Liver (tissue), 9 donors: ENCODE results near the gene NTN3. TPM values are rescaled to one million over a fixed set of nuclear protein-coding genes. Genes with fewer than 3 reads are reported as not detected.

Experiments used
- DNase-seq: peaks from one replicate; pipeline ENCODE4 v3.0.0-alpha.2; 2017; ENCODE audit warnings: low spot score
- H3K27ac ChIP-seq, 2 donors: one replicate each; pipeline ENCODE4 v1.7.0; 2013; ENCODE audit warnings: inconsistent platforms in 2 of 2, low read length in 2 of 2, control low read depth in 1 of 2, low read depth in 1 of 2, mild to moderate bottlenecking in 1 of 2
- H3K27me3 ChIP-seq, 4 donors: one replicate each; pipeline versions ENCODE4 v1.6.1 to v1.7.0; 2013; ENCODE audit warnings: low read length in 3 of 4, inconsistent platforms in 1 of 4, mild to moderate bottlenecking in 1 of 4, moderate library complexity in 1 of 4; ENCODE audit not compliant: control insufficient read depth in 4 of 4, insufficient read depth in 4 of 4
- H3K36me3 ChIP-seq, 4 donors: one replicate each; pipeline versions ENCODE4 v1.6.1 to v1.7.0; 2013; ENCODE audit warnings: low read length in 3 of 4, mild to moderate bottlenecking in 3 of 4, low read depth in 1 of 4, moderate library complexity in 1 of 4; ENCODE audit not compliant: control insufficient read depth in 4 of 4, insufficient read depth in 3 of 4
- H3K4me1 ChIP-seq, 4 donors: one replicate each; pipeline versions ENCODE4 v1.6.1 to v1.7.0; 2013; ENCODE audit warnings: low read length in 3 of 4, mild to moderate bottlenecking in 3 of 4, moderate library complexity in 1 of 4; ENCODE audit not compliant: control insufficient read depth in 4 of 4, insufficient read depth in 4 of 4
- H3K4me3 ChIP-seq, 3 donors: one replicate each; pipeline versions ENCODE4 v1.6.1 to v1.7.0; 2013; ENCODE audit warnings: low read length in 3 of 3, control low read depth in 1 of 3, low read depth in 1 of 3, mild to moderate bottlenecking in 1 of 3
- H3K9ac ChIP-seq, 2 donors: one replicate each; pipeline ENCODE4 v1.7.0; 2013; ENCODE audit warnings: low read length in 2 of 2, mild to moderate bottlenecking in 2 of 2, moderate library complexity in 2 of 2, control low read depth in 1 of 2, low read depth in 1 of 2
- H3K9me3 ChIP-seq, 4 donors: one replicate each; pipeline versions ENCODE4 v1.6.1 to v1.7.0; 2013; ENCODE audit warnings: low read length in 3 of 4; ENCODE audit not compliant: control insufficient read depth in 4 of 4
- EGR1 ChIP-seq, 2 donors: IDR thresholded peaks; 2 replicates each; pipeline ENCODE4 v1.6.1; 2016 to 2018; ENCODE audit warnings: antibody characterized with exemption in 2 of 2, low read depth in 2 of 2
- FOXA1 ChIP-seq: IDR thresholded peaks from 2 replicates; pipeline ENCODE4 v1.6.1; 2016; ENCODE audit warnings: antibody characterized with exemption
- GABPA ChIP-seq, 2 donors: IDR thresholded peaks in 1 of 2; conservative IDR thresholded peaks in 1 of 2; 2 replicates each; pipeline ENCODE4 v1.6.1; 2016; ENCODE audit warnings: antibody characterized with exemption in 2 of 2, mild to moderate bottlenecking in 1 of 2, moderate library complexity in 1 of 2
- HNF4A ChIP-seq, 2 donors: conservative IDR thresholded peaks; 2 replicates each; pipeline ENCODE4 v1.6.1; 2016; ENCODE audit warnings: antibody characterized with exemption in 2 of 2, mild to moderate bottlenecking in 2 of 2
- HNF4G ChIP-seq: IDR thresholded peaks from 2 replicates; pipeline ENCODE4 v1.6.1; 2016; ENCODE audit warnings: antibody characterized with exemption
- JUND ChIP-seq, 2 donors: IDR thresholded peaks; 2 replicates each; pipeline ENCODE4 v1.6.1; 2016; ENCODE audit warnings: antibody characterized with exemption in 2 of 2
- NR2F2 ChIP-seq: IDR thresholded peaks from 2 replicates; pipeline ENCODE4 v1.6.1; 2016; ENCODE audit warnings: antibody characterized with exemption
- RAD21 ChIP-seq, 2 donors: IDR thresholded peaks; 2 replicates each; pipeline ENCODE4 v1.6.1; 2016; ENCODE audit warnings: antibody characterized with exemption in 2 of 2, mild to moderate bottlenecking in 2 of 2
- RXRA ChIP-seq, 2 donors: IDR thresholded peaks; 2 replicates each; pipeline ENCODE4 v1.6.1; 2017 to 2018; ENCODE audit warnings: antibody characterized with exemption in 2 of 2, mild to moderate bottlenecking in 1 of 2
- SP1 ChIP-seq: IDR thresholded peaks from 2 replicates; pipeline ENCODE4 v1.6.1; 2018; ENCODE audit warnings: antibody characterized with exemption, mild to moderate bottlenecking
- YY1 ChIP-seq: IDR thresholded peaks from 2 replicates; pipeline ENCODE4 v1.6.1; 2016; ENCODE audit warnings: antibody characterized with exemption, mild to moderate bottlenecking
- WGBS: extraction: QIAGEN DNeasy Blood & Tissue Kit; methylation state at CpG from one replicate; pipeline ENCODE4 v1.1.7; 2013; 5-methylcytosine and 5-hydroxymethylcytosine counted together
- polyA plus RNA-seq, 2 donors: library from polyadenylated mRNA; stranded (reverse) in 1 of 2; unstranded in 1 of 2; fragments of 200-250 nt in 1 of 2; fragments of >200 nt in 1 of 2; fragmentation: Nextera tagmentation in 1 of 2; extraction: Ambion mirVana in 1 of 2; gene quantifications; one replicate each; pipeline versions ENCODE4 v1.2.1 to v1.2.3, GENCODE V29; 2013 to 2015
- total RNA-seq, 2 donors: library from RNA; depleted of rRNA; stranded (reverse); fragments of >200 nt; gene quantifications; one replicate each; pipeline ENCODE4 v1.2.3, GENCODE V29; 2014
- TF ChIP-seq, protein P1 (sequence below): IDR thresholded peaks from 2 replicates; pipeline ENCODE4 v1.6.1; 2016; ENCODE audit warnings: antibody characterized with exemption, mild to moderate bottlenecking
- TF ChIP-seq, protein P2 (sequence below): IDR thresholded peaks from 2 replicates; pipeline ENCODE4 v1.6.1; 2016; ENCODE audit warnings: antibody characterized with exemption
- TF ChIP-seq, protein P3 (sequence below): fragments of 150-350 bp; IDR thresholded peaks from 2 replicates; pipeline ENCODE4 v1.5.1; 2017; ENCODE audit warnings: improper control_type of control experiment, low read depth, low read length; ENCODE audit not compliant: missing input control
- TF ChIP-seq, protein P4 (sequence below): IDR thresholded peaks from 2 replicates; pipeline ENCODE4 v1.6.1; 2016; ENCODE audit warnings: antibody characterized with exemption
- TF ChIP-seq, protein P5 (sequence below): IDR thresholded peaks from 2 replicates; pipeline ENCODE4 v1.6.1; 2016; ENCODE audit warnings: antibody characterized with exemption
- donor health status: healthy.
- donor health status: healthy.
- donor health status: healthy.
- donor health status: healthy.
- donor health status: healthy.

The NTN3 gene
- total and polyA plus RNA-seq, 4 donors: 0.19 to 2.3 (median 0.28) TPM; not detected in 1

DNA sequence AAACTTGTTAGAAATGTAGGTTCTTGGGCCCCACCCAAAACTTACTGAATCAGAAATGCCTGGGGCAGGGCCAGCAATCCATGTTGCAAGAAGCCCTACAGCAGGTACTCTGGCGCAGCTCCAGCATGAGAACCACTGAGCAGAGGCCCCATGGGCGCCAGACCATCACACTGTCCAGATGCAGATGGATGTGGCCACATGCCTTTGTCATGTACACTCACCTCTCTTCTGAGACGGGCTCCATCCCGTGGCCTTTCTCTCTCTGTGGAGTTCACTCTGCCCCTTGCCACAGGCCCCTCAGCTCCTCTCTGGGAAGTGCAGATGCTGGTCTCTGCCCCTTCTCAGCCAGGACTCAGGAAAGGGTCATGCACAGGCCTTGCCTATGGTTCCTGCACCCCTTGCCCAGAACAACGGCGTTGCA, 44.1 kb upstream of the NTN3 start (continued):
- TF ChIP-seq, protein P1, sequence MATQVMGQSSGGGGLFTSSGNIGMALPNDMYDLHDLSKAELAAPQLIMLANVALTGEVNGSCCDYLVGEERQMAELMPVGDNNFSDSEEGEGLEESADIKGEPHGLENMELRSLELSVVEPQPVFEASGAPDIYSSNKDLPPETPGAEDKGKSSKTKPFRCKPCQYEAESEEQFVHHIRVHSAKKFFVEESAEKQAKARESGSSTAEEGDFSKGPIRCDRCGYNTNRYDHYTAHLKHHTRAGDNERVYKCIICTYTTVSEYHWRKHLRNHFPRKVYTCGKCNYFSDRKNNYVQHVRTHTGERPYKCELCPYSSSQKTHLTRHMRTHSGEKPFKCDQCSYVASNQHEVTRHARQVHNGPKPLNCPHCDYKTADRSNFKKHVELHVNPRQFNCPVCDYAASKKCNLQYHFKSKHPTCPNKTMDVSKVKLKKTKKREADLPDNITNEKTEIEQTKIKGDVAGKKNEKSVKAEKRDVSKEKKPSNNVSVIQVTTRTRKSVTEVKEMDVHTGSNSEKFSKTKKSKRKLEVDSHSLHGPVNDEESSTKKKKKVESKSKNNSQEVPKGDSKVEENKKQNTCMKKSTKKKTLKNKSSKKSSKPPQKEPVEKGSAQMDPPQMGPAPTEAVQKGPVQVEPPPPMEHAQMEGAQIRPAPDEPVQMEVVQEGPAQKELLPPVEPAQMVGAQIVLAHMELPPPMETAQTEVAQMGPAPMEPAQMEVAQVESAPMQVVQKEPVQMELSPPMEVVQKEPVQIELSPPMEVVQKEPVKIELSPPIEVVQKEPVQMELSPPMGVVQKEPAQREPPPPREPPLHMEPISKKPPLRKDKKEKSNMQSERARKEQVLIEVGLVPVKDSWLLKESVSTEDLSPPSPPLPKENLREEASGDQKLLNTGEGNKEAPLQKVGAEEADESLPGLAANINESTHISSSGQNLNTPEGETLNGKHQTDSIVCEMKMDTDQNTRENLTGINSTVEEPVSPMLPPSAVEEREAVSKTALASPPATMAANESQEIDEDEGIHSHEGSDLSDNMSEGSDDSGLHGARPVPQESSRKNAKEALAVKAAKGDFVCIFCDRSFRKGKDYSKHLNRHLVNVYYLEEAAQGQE: no peak
- no peak for TF ChIP-seq RAD21 (IDR thresholded peaks at IDR 0.05)
- TF ChIP-seq FOXA1: no peak
- no peak for TF ChIP-seq HNF4G
- TF ChIP-seq HNF4A (conservative IDR thresholded peaks at IDR 0.05): no peak

DNA sequence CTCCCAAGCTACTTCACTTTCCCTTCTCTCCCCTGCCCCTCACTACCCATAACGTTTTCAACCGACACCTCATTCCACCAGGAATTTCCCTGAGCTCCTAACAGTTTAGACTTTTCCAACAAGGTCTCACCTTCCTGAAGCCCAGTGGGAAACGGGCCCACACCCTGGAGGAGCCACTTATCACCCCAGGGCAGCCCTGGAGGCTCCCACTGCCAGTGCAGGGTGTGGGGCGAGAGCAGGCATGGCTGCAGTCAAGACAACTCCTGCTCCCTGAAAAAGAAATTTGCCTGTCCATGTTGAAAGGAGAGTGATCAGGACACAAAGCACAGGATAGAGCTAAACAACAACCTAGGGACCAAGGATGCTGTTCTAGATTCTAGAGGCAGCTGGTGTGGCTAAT, 43.6 kb upstream of the NTN3 start:
- H3K4me3 ChIP-seq: no peak overlapping the region
- DNase-seq: no peak
- H3K9me3 ChIP-seq: no peaks in the 10 kb centered on the region
- no peak overlapping the region for H3K27ac ChIP-seq
- WGBS: 90% methylated on average over 4 of the region's 4 CpGs
- no peak overlapping the region for H3K9ac ChIP-seq
- H3K4me1 ChIP-seq: peaks cover 3 to 19% (median 9%) of the 10 kb centered on the region in 4 donors
- H3K36me3 ChIP-seq: no peaks in the 10 kb centered on the region
- TF ChIP-seq RXRA (IDR thresholded peaks at IDR 0.05) (no peak), JUND (IDR thresholded peaks at IDR 0.05) (no peak)
- TF ChIP-seq, protein P2, sequence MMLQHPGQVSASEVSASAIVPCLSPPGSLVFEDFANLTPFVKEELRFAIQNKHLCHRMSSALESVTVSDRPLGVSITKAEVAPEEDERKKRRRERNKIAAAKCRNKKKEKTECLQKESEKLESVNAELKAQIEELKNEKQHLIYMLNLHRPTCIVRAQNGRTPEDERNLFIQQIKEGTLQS: no peak
- no peaks in the 10 kb centered on the region for H3K27me3 ChIP-seq

DNA sequence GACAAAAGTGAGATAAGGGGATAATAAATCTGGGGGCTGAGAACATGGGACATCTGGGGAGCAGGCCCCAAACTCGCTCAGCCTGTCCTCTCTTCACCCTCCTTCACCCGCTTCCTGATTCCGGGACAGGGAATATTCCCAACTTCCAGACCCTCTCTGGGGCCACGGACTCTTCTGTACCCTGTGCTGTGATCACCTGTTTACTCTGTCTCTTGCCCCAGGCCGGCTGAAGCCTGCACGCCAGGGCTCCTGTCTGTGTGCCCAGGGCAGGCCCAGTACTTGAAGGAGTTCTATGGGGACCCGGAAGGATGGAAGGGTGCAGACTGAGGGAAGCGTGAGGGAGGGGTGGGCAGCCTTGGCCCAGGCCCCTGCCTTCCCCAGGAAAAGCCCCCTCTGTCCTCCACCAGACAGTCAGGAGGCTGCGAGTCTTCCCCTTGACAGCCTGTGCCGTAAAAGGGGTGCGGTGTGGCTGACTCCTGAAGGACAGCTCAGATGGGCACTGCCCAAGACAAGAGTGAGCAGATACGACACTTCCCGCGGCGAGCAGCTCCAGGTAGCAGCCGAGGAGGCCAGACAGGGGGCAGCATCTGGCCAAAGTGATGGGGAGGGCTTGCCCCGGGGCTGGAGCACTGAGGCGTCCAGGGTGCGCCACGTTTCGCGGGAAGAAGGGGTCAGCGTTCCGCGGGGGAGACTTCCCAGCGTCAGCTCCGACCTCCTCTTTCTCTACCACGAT, 42.9 kb upstream of the NTN3 start:
- peaks cover 3 to 19% (median 9%) of the 10 kb centered on the region in 4 donors for H3K4me1 ChIP-seq
- no peaks in the 10 kb centered on the region for H3K9me3 ChIP-seq
- TF ChIP-seq EGR1 (IDR thresholded peaks at IDR 0.05; ENCODE audit: low read depth in 2 of 2) (no peak), GABPA (IDR thresholded peaks at IDR 0.05 in 1 of 2, conservative IDR thresholded peaks at IDR 0.05 in 1 of 2) (no peak), SP1 (no peak), NR2F2 (no peak), YY1 (no peak), JUND (IDR thresholded peaks at IDR 0.05) (no peak), HNF4G (no peak), HNF4A (conservative IDR thresholded peaks at IDR 0.05) (no peak), FOXA1 (no peak), RAD21 (IDR thresholded peaks at IDR 0.05) (no peak)
- TF ChIP-seq, protein P2: no peak
- TF ChIP-seq, protein P3, sequence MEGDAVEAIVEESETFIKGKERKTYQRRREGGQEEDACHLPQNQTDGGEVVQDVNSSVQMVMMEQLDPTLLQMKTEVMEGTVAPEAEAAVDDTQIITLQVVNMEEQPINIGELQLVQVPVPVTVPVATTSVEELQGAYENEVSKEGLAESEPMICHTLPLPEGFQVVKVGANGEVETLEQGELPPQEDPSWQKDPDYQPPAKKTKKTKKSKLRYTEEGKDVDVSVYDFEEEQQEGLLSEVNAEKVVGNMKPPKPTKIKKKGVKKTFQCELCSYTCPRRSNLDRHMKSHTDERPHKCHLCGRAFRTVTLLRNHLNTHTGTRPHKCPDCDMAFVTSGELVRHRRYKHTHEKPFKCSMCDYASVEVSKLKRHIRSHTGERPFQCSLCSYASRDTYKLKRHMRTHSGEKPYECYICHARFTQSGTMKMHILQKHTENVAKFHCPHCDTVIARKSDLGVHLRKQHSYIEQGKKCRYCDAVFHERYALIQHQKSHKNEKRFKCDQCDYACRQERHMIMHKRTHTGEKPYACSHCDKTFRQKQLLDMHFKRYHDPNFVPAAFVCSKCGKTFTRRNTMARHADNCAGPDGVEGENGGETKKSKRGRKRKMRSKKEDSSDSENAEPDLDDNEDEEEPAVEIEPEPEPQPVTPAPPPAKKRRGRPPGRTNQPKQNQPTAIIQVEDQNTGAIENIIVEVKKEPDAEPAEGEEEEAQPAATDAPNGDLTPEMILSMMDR: no peak
- TF ChIP-seq, protein P4, sequence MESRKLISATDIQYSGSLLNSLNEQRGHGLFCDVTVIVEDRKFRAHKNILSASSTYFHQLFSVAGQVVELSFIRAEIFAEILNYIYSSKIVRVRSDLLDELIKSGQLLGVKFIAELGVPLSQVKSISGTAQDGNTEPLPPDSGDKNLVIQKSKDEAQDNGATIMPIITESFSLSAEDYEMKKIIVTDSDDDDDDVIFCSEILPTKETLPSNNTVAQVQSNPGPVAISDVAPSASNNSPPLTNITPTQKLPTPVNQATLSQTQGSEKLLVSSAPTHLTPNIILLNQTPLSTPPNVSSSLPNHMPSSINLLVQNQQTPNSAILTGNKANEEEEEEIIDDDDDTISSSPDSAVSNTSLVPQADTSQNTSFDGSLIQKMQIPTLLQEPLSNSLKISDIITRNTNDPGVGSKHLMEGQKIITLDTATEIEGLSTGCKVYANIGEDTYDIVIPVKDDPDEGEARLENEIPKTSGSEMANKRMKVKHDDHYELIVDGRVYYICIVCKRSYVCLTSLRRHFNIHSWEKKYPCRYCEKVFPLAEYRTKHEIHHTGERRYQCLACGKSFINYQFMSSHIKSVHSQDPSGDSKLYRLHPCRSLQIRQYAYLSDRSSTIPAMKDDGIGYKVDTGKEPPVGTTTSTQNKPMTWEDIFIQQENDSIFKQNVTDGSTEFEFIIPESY: no peak
- TF ChIP-seq, protein P5, sequence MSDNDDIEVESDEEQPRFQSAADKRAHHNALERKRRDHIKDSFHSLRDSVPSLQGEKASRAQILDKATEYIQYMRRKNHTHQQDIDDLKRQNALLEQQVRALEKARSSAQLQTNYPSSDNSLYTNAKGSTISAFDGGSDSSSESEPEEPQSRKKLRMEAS: no peak
- TF ChIP-seq, protein P1: no peak
- no peaks in the 10 kb centered on the region for H3K36me3 ChIP-seq
- peak; percentile 65 for DNase-seq
- H3K27me3 ChIP-seq: no peaks in the 10 kb centered on the region
- no peak overlapping the region for H3K9ac ChIP-seq
- 46% methylated on average over 28 of the region's 28 CpGs for WGBS
- peak overlapping the region in 2 of 3 donors; percentile 65 to 80 for H3K4me3 ChIP-seq
- no peak overlapping the region for H3K27ac ChIP-seq
